GM06990 (cell line): ENCODE results near the gene CCDC88C.

ENCODE experiments used
- DNase-seq: peaks from one replicate; pipeline ENCODE4 v3.0.0-alpha.2; 2011; ENCODE audit not compliant: insufficient read length; ENCODE audit errors: extremely low read depth
- H3K27me3 ChIP-seq: replicated peaks from 2 replicates; pipeline ENCODE4 v1.6.0; 2011; ENCODE audit warnings: low read length; ENCODE audit not compliant: control insufficient read depth, insufficient read depth
- H3K36me3 ChIP-seq: 2 replicates; pipeline ENCODE4 v1.5.1; 2011; ENCODE audit warnings: low read length; ENCODE audit not compliant: control insufficient read depth, insufficient read depth
- H3K4me3 ChIP-seq: replicated peaks from 2 replicates; pipeline ENCODE4 v1.5.1; 2011; ENCODE audit warnings: low read depth, mild to moderate bottlenecking, control low read depth, low read length
- TF ChIP-seq, protein P1 (sequence below): IDR thresholded peaks from 2 replicates; pipeline ENCODE4 v1.5.1; 2011; ENCODE audit warnings: low read length, control low read depth, mild to moderate bottlenecking, inconsistent platforms; ENCODE audit not compliant: insufficient read depth, poor library complexity, severe bottlenecking

CCDC88C gene

DNA sequence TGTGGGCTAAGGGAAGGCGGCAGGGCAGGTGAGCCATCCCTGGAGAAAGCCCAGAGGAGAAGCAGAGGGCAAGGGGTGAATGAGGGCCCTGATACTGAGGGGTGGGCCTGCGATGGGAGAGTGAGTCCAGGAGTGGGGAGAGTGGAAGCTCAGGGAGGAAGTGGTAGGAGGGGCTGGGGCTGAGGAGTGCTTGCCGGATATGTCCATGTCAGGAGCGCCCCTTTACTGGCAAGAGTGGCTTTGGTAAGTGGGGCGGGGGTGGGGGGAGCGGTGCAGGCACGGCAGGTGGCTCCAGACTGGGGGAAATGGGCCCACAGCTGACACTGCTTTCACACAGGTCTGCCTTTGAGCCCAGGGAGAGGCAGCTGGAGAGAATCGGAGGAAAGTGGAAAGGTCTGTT, 86.8 kb downstream of the CCDC88C start:
- no peaks in the 10 kb centered on the region for H3K27me3 ChIP-seq
- DNase-seq: no peak
- H3K4me3 ChIP-seq: no peak overlapping the region
- TF ChIP-seq, protein P1, sequence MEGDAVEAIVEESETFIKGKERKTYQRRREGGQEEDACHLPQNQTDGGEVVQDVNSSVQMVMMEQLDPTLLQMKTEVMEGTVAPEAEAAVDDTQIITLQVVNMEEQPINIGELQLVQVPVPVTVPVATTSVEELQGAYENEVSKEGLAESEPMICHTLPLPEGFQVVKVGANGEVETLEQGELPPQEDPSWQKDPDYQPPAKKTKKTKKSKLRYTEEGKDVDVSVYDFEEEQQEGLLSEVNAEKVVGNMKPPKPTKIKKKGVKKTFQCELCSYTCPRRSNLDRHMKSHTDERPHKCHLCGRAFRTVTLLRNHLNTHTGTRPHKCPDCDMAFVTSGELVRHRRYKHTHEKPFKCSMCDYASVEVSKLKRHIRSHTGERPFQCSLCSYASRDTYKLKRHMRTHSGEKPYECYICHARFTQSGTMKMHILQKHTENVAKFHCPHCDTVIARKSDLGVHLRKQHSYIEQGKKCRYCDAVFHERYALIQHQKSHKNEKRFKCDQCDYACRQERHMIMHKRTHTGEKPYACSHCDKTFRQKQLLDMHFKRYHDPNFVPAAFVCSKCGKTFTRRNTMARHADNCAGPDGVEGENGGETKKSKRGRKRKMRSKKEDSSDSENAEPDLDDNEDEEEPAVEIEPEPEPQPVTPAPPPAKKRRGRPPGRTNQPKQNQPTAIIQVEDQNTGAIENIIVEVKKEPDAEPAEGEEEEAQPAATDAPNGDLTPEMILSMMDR: no peak
- peaks cover 46% of the 10 kb centered on the region for H3K36me3 ChIP-seq

DNA sequence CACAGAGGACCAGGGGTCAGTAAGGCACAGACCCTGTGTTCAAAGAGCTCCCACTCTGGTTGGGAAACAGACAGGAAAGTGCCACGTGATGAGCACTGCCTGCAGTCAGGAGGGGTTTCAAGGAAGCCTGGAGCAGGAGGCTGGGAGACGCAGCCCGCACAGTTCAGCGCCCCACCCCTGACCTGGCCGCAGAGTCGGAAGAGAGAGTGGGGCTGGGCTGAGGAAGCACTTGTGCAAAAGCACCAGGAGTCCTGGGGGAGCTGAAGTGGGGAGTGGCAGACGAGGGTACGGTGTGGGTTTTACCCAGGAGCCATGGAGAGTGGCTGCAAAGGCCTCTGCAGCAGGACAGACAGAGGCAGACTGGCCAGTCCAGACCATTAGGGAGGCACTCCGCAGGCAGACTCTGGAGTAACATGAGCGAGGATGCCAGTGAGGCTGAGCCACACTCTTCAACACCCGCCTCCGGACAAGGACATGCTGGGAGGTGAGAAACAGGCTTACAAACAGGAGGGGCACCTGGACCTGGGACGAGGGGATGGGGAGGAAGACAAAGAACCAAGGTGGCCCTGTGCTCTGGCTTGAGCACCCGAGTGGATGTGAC, 87.4 kb downstream of the CCDC88C start:
- no peak overlapping the region for H3K4me3 ChIP-seq
- TF ChIP-seq, protein P1: no peak
- no peak for DNase-seq
- no peaks in the 10 kb centered on the region for H3K27me3 ChIP-seq
- H3K36me3 ChIP-seq: peaks cover 43% of the 10 kb centered on the region

DNA sequence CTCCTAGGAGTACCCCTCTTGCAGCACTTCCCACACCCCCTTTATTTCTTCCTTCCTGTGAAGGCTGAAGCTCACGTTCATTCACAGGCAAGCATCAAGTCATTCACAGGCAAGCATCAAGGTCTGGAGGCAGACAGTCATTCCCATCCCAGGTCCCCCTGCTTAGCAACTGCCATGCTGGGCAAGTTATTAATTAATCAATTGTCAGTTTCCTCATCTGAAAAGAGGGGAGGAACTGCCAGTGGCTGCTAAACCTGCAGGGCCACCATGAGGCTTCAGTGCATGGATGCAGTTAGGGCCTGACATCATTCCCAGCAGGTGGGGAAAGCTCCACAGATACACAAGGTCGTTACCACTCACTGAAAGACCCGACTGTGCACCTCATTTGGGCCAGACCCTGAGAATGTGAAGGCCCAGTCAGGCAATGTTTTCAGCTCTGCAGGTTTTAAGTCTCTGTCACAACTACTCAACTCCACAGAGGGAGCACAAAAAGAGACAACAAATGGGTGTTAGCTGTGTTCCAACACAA, 88.1 kb downstream of the CCDC88C start:
- no peak overlapping the region for H3K4me3 ChIP-seq
- no peaks in the 10 kb centered on the region for H3K27me3 ChIP-seq
- H3K36me3 ChIP-seq: peaks cover 40% of the 10 kb centered on the region
- no peak for DNase-seq
- TF ChIP-seq, protein P1: no peak

- H3K4me3 ChIP-seq: no peak overlapping the region
- TF ChIP-seq, protein P1: no peak
- H3K27me3 ChIP-seq: no peaks in the 10 kb centered on the region
- H3K36me3 ChIP-seq: peaks cover 41% of the 10 kb centered on the region
- DNase-seq: no peak
Observed at GRCh38 chr14:91328313-91329050, 89.1 kb downstream of the CCDC88C start.

DNA sequence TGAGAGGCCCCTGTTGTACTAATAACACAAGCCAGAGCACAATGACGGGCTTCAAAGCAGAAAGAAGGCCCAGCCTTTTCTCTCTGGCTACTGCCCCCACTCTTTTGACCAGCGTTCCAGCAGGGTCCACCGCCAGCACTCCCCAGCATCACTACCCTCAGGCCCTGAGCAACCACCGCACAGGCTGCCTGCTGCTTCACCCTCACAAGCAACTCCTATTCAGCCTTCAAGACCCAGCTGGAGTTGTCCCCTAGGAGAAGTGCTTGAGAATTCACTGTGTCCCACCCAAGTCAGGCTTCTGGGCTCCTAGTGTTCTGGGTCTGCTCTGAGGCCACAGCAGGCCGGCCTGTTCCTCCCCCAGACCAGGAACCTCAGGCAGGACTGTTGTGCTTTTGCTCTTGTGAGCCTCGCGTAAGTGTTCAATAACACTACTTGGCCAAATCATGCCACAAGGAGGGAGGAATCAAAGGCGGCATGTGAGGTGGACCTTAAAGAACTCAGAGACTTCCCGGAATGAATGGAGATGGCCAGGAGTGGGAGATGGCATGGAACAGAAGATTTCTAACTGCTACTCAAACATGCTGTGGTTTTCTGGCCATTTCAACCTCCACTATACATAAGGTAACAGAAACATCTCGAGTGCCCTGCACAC, 89.8 kb downstream of the CCDC88C start:
- Histone ChIP-seq H3K4me3 (no peak overlapping the region), H3K36me3 (peaks cover 41% of the 10 kb centered on the region), H3K27me3 (no peaks in the 10 kb centered on the region)
- TF ChIP-seq, protein P1: no peak
- DNase-seq: no peak
